Endothelial cell of umbilical vein (primary cell): ENCODE data around the gene SENP6. TPM values are rescaled to one million over a fixed set of nuclear protein-coding genes. Genes with fewer than 3 reads are reported as not detected.
"Not testable (repeated sequence)": the region's sequence is repeated elsewhere in the genome, so short reads cannot be mapped to it uniquely, and the experiment has no call there.

Source experiments
- BruUV-seq: library from RNA; stranded (reverse); fragments of 400-500 nt; replicated peaks from 2 replicates; lab custom pipeline; 2021; lab: Mats Ljungman, UMichigan
- CTCF ChIA-PET: fragments of 300-600, 350-600 bp; sonication (Branson Sonifier 250); formaldehyde crosslinking; loops from one replicate; lab custom pipeline; 2021; ENCODE audit warnings: antibody characterized with exemption, inconsistent platforms; lab: Charles Lee
- POLR2A ChIA-PET: fragments of 300-600, 350-600 bp; sonication (Branson Sonifier 250); formaldehyde crosslinking; loops from one replicate; lab custom pipeline; 2021; ENCODE audit warnings: antibody characterized with exemption, inconsistent platforms; lab: Charles Lee
- DNase-seq: peaks from one replicate; pipeline ENCODE4 v3.0.0-alpha.2; 2011; ENCODE audit warnings: low read depth, low spot score
- FAIRE-seq: peaks from 2 replicates; lab custom pipeline; 2011; peaks lifted over from hg19 to GRCh38; lab: Jason Lieb, UNC
- H2AFZ ChIP-seq: 2 replicates; pipeline ENCODE4 v1.6.0; 2012; ENCODE audit warnings: low read depth, low read length, control low read depth, inconsistent platforms
- H3K27ac ChIP-seq: 2 replicates; pipeline ENCODE4 v1.5.1; 2011; ENCODE audit warnings: low read depth, mild to moderate bottlenecking, control low read depth, low read length, moderate library complexity; ENCODE audit not compliant: insufficient read depth
- H3K27me3 ChIP-seq, 2 experiments: 2 replicates each; pipeline versions ENCODE4 v1.6.0 to v1.6.1; 2011; ENCODE audit warnings: low read length in 2 of 2, mixed read lengths in 1 of 2; ENCODE audit not compliant: control insufficient read depth in 2 of 2, insufficient read depth in 2 of 2
- H3K36me3 ChIP-seq, 2 experiments: 2 replicates in 1 of 2; 3 replicates in 1 of 2; pipeline ENCODE4 v1.5.1; 2011; ENCODE audit warnings: low read length in 2 of 2, mild to moderate bottlenecking in 1 of 2, moderate library complexity in 1 of 2; ENCODE audit not compliant: control insufficient read depth in 2 of 2, insufficient read depth in 2 of 2; ENCODE audit errors: extremely low read depth in 1 of 2
- H3K4me1 ChIP-seq: 3 replicates; pipeline ENCODE4 v1.5.1; 2011; ENCODE audit warnings: mild to moderate bottlenecking, low read length; ENCODE audit not compliant: control insufficient read depth, insufficient read depth; ENCODE audit errors: extremely low read depth
- H3K4me2 ChIP-seq: 2 replicates; pipeline ENCODE4 v1.6.1; 2011; ENCODE audit warnings: low read length, control low read depth, mixed read lengths; ENCODE audit not compliant: insufficient read depth
- H3K4me3 ChIP-seq, 3 experiments: fragments of 200-600 bp in 1 of 3; sonication (generic), shearing (Covaris generic) in 1 of 3; replicated peaks in 1 of 3; 2 replicates each; pipeline ENCODE4 v1.5.1; 2011 to 2016; ENCODE audit warnings: control low read depth in 3 of 3, low read length in 3 of 3, mild to moderate bottlenecking in 2 of 3, inconsistent platforms in 1 of 3, low read depth in 1 of 3, moderate library complexity in 1 of 3; ENCODE audit not compliant: insufficient read depth in 1 of 3
- H3K79me2 ChIP-seq: 2 replicates; pipeline ENCODE4 v1.6.0; 2012; ENCODE audit warnings: low read length, inconsistent platforms; ENCODE audit not compliant: control insufficient read depth, insufficient read depth
- H3K9ac ChIP-seq: replicated peaks from 2 replicates; pipeline ENCODE3; 2011; ENCODE audit warnings: low read length, control low read depth; ENCODE audit not compliant: insufficient read depth; ENCODE audit errors: extremely low read depth
- H3K9me1 ChIP-seq: replicated peaks from 3 replicates; pipeline ENCODE4 v1.6.0; 2011; ENCODE audit warnings: mild to moderate bottlenecking, low read length; ENCODE audit not compliant: control insufficient read depth, insufficient read depth; ENCODE audit errors: extremely low read depth
- H3K9me3 ChIP-seq: replicated peaks from 2 replicates; pipeline ENCODE4 v1.5.1; 2012; ENCODE audit warnings: low read length, inconsistent platforms; ENCODE audit not compliant: control insufficient read depth, insufficient read depth
- H4K20me1 ChIP-seq: replicated peaks from 2 replicates; pipeline ENCODE3; 2011; ENCODE audit warnings: mild to moderate bottlenecking, low read length; ENCODE audit not compliant: control insufficient read depth, insufficient read depth; ENCODE audit errors: extremely low read depth
- EZH2 ChIP-seq: IDR thresholded peaks from 2 replicates; pipeline ENCODE4 v1.6.1; 2012; ENCODE audit warnings: borderline replicate concordance, low read depth, mild to moderate bottlenecking, moderate library complexity, low read length, inconsistent platforms; ENCODE audit not compliant: severe bottlenecking
- FOS ChIP-seq: IDR thresholded peaks from 2 replicates; pipeline ENCODE4 v1.6.1; 2011; ENCODE audit warnings: mild to moderate bottlenecking, low read length, moderate library complexity, borderline replicate concordance; ENCODE audit not compliant: insufficient read depth
- GATA2 ChIP-seq: IDR thresholded peaks from 2 replicates; pipeline ENCODE4 v1.7.0; 2011; ENCODE audit warnings: low read depth, mild to moderate bottlenecking, moderate library complexity, mixed read lengths, low read length; ENCODE audit not compliant: insufficient read length, insufficient read depth
- JUN ChIP-seq: IDR thresholded peaks from 2 replicates; pipeline ENCODE4 v1.6.1; 2011; ENCODE audit warnings: borderline replicate concordance, low read depth; ENCODE audit not compliant: insufficient read length, insufficient read depth
- MYC ChIP-seq: IDR thresholded peaks from one replicate; pipeline ENCODE4 v1.6.1; 2011; ENCODE audit warnings: mild to moderate bottlenecking, low read depth, low read length
- POLR2A ChIP-seq: IDR thresholded peaks from 2 replicates; pipeline ENCODE4 v1.6.1; 2012; ENCODE audit warnings: low read depth, mild to moderate bottlenecking, control low read depth, low read length
- POLR2AphosphoS5 ChIP-seq: IDR thresholded peaks from 2 replicates; pipeline ENCODE4 v1.6.1; 2012; ENCODE audit warnings: low read depth, mild to moderate bottlenecking, control low read depth, low read length, moderate library complexity; ENCODE audit not compliant: insufficient read depth
- dilution Hi-C: fragments of 300-500 bp; cut with MboI; formaldehyde crosslinking; loops from one replicate; pipeline ENCODE4 v1.15.0; 2019; ENCODE audit warnings: low sequenced_read_pairs; ENCODE audit not compliant: extremely low pct_ligation_motif_present
- intact Hi-C: fragments of 100-400 bp; cut with micrococcal nuclease; formaldehyde crosslinking; loops from one replicate; pipeline ENCODE4 v1.10.0; 2022
- polyA plus RNA-seq, 4 experiments: library from polyadenylated mRNA; depleted of rRNA in 3 of 4; stranded (reverse) in 3 of 4; unstranded in 1 of 4; fragments of >200 nt; gene quantifications; 2 replicates each; pipeline versions ENCODE4 v1.2.1 to v1.2.3, GENCODE V29; 2011 to 2012; ENCODE audit warnings: missing spikeins in 1 of 4
- total RNA-seq: library from RNA; stranded (reverse); gene quantifications from 2 replicates; pipeline ENCODE4 v1.2.3, GENCODE V29; 2021
- TF ChIP-seq, protein P1 (sequence below), 2 donors: IDR thresholded peaks; 1 replicate in 1 of 2; 2 replicates in 1 of 2; pipeline ENCODE4 v1.5.1; 2011; ENCODE audit warnings: low read length in 2 of 2, mild to moderate bottlenecking in 2 of 2, moderate library complexity in 2 of 2, control low read depth in 1 of 2, inconsistent platforms in 1 of 2, low read depth in 1 of 2; ENCODE audit not compliant: insufficient read depth in 1 of 2; ENCODE audit errors: extremely low read depth in 1 of 2
- TF ChIP-seq, protein P2 (sequence below): IDR thresholded peaks from 2 replicates; pipeline ENCODE4 v1.6.1; 2011; ENCODE audit not compliant: insufficient read depth, insufficient read length

SENP6 gene
- total and polyA plus RNA-seq, 2 donors (not counting 3 experiments of a cell fraction or from before 2014, with no cell fraction given): 11.5 to 99.1 TPM

DNA sequence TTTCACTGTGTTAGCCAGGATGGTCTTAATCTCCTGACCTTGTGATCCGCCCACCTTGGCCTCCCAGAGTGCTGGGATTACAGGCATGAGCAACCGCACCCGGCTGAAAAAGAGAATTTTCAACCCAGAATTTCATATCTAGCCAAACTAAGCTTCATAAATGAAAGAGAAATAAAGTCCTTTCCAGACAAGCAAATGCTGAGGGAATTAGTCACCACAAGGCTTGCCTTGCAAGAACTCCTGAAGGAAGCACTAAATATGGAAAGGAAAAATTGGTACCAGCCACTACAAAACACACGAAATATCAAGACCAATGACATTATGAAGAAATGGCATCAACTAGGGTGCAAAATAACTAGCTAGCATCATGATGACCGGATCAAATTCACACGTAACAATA, 31.0 kb upstream of the SENP6 start:
- H2AFZ ChIP-seq, DNase-seq, H3K79me2 ChIP-seq, H3K9ac ChIP-seq, CTCF ChIA-PET, H3K27me3 ChIP-seq, FAIRE-seq, H3K9me1 ChIP-seq, H3K27ac ChIP-seq, BruUV-seq, H4K20me1 ChIP-seq, H3K4me2 ChIP-seq, H3K4me1 ChIP-seq, H3K9me3 ChIP-seq, dilution Hi-C loops, intact Hi-C loops, H3K4me3 ChIP-seq, H3K36me3 ChIP-seq: not testable (repeated sequence)
- POLR2A ChIA-PET: interaction anchor here (0.7 kb wide), 1 partner anchor 35 kb away, joined by 3 read pairs; no protein-coding TSS in a partner anchor

DNA sequence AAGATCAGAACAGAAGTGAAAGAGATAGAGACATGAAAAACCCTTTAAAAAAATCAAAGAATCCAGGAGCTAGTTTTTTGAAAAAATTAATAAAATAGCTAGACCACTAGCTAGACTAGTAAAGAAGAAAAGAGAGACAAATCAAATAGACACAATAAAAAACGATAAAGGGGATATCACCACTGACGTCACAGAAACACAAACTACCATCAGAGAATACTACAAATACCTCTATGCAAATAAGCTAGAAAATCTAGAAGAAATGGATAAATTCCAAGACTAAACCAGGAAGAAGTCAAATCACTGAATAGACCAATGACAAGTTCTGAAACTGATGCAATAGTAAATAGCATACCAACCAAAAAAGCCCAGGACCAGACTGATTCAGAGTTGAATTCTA, 29.6 kb upstream of the SENP6 start:
- CTCF ChIA-PET: interaction anchor here (0.7 to 1.8 kb wide), 2 partner anchors 9 kb away, joined by 3 to 6 read pairs; no protein-coding TSS in a partner anchor
- Histone ChIP-seq H3K9ac (no peak overlapping the region), H3K27ac (no peak overlapping the region), H3K27me3 (peaks cover 1 to 5% of the 10 kb centered on the region in 2 experiments), H3K9me3 (no peaks in the 10 kb centered on the region), H3K4me2 (no peak overlapping the region), H3K9me1 (no peaks in the 10 kb centered on the region), H3K4me3 (no peak overlapping the region), H2AFZ (no peak overlapping the region), H3K36me3 (no peaks in the 10 kb centered on the region), H3K4me1 (no peaks in the 10 kb centered on the region), H4K20me1 (no peaks in the 10 kb centered on the region), H3K79me2 (no peaks in the 10 kb centered on the region)
- intact Hi-C loops (no loop called here), dilution Hi-C loops (no loop called here)
- FAIRE-seq (no peak), DNase-seq (no peak)
- POLR2A ChIA-PET: interaction anchor here (0.6 kb wide), 1 partner anchor 30 kb away, joined by 3 read pairs; the partner anchor contains the start of gene SENP6
- BruUV-seq: no TSS peak
- TF ChIP-seq GATA2: no peak
- TF ChIP-seq FOS: no peak
- no peak for TF ChIP-seq EZH2
- TF ChIP-seq JUN: no peak
- TF ChIP-seq, protein P1, sequence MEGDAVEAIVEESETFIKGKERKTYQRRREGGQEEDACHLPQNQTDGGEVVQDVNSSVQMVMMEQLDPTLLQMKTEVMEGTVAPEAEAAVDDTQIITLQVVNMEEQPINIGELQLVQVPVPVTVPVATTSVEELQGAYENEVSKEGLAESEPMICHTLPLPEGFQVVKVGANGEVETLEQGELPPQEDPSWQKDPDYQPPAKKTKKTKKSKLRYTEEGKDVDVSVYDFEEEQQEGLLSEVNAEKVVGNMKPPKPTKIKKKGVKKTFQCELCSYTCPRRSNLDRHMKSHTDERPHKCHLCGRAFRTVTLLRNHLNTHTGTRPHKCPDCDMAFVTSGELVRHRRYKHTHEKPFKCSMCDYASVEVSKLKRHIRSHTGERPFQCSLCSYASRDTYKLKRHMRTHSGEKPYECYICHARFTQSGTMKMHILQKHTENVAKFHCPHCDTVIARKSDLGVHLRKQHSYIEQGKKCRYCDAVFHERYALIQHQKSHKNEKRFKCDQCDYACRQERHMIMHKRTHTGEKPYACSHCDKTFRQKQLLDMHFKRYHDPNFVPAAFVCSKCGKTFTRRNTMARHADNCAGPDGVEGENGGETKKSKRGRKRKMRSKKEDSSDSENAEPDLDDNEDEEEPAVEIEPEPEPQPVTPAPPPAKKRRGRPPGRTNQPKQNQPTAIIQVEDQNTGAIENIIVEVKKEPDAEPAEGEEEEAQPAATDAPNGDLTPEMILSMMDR (IDR thresholded peaks at IDR 0.05; ENCODE audit: extremely low read depth in 1 of 2, insufficient read depth in 1 of 2, low read depth in 1 of 2, low read length in 2 of 2): no peak
- no peak for TF ChIP-seq POLR2A
- no peak for TF ChIP-seq MYC
- TF ChIP-seq POLR2AphosphoS5: no peak
- TF ChIP-seq, protein P2, sequence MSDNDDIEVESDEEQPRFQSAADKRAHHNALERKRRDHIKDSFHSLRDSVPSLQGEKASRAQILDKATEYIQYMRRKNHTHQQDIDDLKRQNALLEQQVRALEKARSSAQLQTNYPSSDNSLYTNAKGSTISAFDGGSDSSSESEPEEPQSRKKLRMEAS: no peak
